ENCODE results near the gene BPIFA1.

The BPIFA1 gene

GRCh38 chr20:33240923-33241322 is 5.1 kb downstream of the BPIFA1 start:
- no peak for DNase-seq

GRCh38 chr20:33242319-33243100 is 6.7 kb downstream of the BPIFA1 start:
- DNase-seq, result no peak

GRCh38 chr20:33246077-33246476 is 10.3 kb downstream of the BPIFA1 start:
- no peak for DNase-seq

- DNase-seq, result no peak
These were observed 13.7 kb downstream of the BPIFA1 start for GRCh38 chr20:33249456-33249855.

DNA sequence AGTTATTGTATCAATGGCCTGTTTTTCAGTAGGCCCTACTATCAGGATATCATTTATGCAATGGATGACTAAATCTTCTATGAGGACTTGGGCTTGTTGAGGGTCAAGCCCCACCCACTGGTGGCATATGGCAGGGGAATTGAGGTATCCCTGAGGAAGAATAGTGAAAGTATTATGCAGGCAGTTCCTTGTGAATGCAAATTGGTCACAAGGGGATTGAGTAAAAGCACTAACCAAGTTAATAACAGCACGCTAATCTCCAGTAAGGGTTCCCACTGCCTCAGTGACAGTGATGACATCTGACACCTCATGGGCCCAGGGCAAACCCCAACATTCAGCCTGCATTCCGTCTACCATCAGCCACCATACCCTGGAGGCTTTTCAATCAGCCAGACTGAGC is 14.9 kb downstream of the BPIFA1 start:
- DNase-seq, result no peak

GRCh38 chr20:33251496-33251895 is 15.7 kb downstream of the BPIFA1 start:
- no peak for DNase-seq

DNA sequence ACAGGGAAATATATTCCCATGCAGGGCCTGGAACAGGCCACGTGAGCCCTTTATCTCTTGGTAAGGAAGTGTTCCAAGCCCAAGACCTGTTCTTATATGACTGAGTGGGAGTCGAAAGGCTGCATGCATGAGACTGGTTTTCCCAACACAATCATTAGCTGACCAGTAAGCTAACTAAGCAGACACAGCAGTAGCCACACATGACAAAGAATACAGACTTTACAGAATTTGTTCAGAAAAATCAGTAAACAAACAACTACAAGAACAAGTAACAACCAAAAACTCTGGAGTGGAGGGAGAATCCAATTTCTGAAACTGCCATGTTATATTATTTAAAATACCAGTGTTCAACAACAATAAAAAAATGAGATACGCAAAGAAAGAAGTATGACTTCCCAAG is 16.7 kb downstream of the BPIFA1 start:
- no peak for DNase-seq

GRCh38 chr20:33255005-33255404 is 19.2 kb downstream of the BPIFA1 start:
- no peak for DNase-seq

- DNase-seq, result no peak
These were observed 21.4 kb downstream of the BPIFA1 start for GRCh38 chr20:33257237-33257636.

- no peak for DNase-seq
These were observed 23.6 kb downstream of the BPIFA1 start for GRCh38 chr20:33259371-33259770.

- no peak for DNase-seq
These were observed 25.7 kb downstream of the BPIFA1 start for GRCh38 chr20:33261465-33261864.

- DNase-seq, result no peak
These were observed 26.9 kb downstream of the BPIFA1 start for GRCh38 chr20:33262658-33263065.

DNA sequence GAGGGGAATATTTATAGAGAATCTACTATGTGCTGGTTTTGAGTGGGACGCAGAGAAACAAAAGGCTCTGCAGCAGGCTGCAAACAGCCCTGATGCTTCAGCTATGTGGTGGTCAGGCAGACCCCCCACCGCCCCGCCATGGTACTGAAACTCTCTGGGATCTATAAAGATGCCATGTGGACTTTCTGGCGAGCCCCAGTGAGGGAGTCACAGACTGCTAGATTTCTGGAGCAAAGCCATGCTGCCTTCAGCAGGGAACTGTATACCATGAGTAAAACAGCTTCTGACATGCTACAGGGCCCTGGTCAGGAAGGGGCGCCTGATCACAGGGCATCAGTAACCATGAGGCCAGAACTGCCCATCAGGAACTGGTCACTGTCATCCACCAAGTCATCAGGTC is 28.0 kb downstream of the BPIFA1 start:
- DNase-seq, result no peak

GRCh38 chr20:33267701-33268100 is 31.9 kb downstream of the BPIFA1 start:
- no peak for DNase-seq

DNA sequence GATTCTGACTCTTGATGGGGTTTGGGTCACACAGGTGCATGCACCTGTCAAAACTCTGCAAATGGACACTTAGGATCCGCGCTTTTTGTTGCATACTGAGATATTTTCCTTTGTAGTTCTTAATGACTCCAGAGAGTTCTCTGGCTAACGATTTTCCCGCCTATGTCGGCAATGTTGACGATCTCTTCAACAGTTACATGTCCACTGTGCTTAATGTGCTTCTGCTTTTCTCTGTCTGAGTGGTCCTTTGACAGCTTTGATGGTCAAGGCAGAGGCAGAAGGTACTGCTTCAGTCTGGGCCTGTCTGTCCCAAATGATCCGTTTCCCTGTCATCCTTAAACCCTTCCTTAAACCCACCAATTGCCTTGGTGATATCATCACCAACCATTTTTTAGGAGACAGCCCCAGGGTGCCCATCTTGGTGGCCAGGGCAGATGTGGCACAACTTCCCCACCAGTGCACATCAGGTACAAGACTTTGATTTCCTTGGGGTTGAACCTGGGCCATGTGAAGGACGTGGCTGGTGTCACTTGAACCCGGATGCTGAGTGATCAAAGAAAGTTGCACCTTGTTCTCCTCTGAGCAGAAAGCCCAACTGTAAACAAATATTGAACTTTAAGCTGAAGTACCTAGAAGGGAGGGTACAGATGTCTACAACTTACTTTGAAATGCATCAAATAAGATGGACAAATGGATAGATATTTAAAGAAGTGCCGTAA is 36.5 kb downstream of the BPIFA1 start:
- DNase-seq, result no peak

- peak; percentile 13 for DNase-seq
These were observed 37.5 kb downstream of the BPIFA1 start for GRCh38 chr20:33273117-33273851.

DNA sequence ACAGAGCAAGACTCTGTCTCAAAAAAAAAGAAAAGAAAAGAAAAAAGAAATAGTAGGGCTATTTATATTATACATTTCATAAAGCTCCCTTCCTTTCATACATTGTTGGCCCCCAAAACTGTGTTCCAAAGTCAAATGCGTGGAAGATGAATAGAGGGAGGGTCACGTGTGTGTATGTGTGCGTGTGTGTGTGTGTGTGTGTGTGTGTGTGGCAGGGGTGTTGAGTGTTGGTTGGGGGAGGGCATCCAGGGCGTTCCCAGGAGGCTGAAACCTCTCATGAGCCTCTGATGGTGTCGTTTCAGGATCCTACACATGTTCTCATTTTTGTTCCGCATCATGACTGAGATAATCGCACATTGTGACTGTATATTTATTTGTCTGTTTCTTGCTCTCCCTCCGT is 39.4 kb downstream of the BPIFA1 start:
- no peak for DNase-seq

- no peak for DNase-seq
These were observed 40.1 kb downstream of the BPIFA1 start for GRCh38 chr20:33275871-33276270.

- no peak for DNase-seq
These were observed 40.7 kb downstream of the BPIFA1 start for GRCh38 chr20:33276303-33277113.

DNA sequence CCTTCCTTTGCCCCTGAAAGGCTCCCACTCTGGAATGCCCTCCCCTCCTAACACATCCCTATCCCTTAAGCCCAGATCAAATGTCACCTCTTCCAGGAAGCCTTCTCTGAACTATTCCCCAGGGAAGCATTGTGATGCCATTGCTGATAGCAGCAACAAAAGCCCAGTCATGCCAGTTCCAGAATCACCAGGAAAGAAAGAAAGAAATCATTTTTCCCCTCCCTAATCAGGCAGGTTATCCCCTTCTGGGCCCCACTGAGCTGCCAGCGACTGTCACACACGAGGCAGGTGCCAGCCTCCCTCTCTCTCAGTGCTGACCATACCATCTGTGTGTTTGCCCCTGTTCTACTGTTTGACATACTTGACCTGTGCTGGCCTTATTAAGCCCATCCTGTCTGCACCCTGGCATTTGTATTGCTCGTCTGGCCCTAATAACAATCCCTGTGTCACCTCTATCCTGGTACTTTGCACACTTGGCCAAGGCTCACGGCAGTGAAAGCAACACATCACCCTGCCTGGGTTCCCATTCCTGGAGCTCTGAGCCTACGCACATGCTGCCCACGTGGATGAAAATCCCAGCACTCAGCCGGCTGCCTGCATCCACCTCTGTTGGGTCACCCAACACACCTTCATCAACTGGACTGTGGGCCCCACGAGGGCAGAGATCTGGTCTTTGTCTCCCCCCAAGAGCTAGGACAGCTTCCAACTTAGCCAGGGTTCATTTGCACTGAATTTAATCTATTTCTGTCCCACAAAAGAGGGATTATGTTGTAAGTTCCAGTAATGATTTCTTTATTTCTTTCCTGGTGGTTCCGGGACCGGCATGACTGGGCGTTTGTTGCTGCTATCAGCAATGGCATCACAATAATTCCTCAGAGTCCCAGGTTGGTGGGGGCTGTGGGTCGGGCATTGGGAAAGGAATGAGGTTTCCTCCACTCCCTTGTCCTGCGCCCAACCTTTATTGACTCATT is 42.0 kb downstream of the BPIFA1 start:
- DNase-seq, result no peak

DNA sequence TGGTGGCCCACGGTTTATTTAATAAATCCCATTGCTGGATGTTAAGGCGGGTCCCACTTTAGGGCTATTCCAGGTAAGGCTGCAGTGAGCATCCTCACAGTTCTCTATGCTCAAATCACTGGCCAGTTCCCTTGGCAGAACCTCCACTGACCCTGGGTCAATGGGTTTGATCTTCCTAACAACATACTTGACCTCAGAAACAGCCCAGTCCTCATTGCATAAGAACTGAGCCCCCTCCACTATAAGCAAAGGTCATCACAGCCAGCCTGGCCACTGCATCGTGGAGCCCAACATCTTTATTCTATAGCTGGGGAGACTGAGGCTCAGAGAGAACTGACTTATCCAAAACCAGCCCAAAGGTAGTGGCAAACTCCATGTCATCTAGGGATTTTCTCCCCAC is 42.9 kb downstream of the BPIFA1 start:
- DNase-seq, result no peak
